Fibroblast of skin of right biceps (primary cell): Measurements from ENCODE around the gene ARFGEF3.
"Not testable (repeated sequence)": the region's sequence is repeated elsewhere in the genome, so short reads cannot be mapped to it uniquely, and the experiment has no call there.

Experiments used
- DNase-seq: peaks from one replicate; pipeline ENCODE4 v3.0.0-alpha.2; 2013

ARFGEF3 gene

DNA sequence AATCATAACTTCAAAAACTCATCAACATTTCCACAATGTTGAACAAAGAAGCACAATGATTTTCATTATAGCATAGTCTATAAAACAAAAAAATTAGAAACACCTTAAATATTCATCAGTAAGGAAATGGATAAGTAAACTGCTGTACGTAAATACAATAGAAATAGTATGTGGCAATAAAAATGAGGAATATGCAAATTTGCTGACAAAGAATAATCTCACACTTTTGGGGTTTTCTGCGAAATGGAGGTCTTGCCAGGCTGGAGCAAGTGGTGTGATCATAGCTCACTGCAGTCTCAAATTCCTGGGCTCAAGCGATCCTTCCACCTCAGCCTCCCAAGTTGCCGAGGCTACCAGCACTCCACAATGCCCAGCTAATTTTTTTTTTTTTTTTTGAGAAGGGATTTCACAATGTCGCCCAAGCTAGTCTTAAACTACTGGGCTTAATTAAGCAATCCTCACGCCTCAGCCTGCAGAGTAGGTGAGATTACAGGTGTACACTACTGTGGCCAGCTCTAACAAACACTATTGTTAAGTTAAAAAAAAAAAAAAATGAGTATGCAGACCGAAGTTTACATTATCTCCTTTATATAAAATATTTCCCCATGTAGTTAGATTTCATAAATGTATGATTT lies 157.1 kb downstream of the ARFGEF3 start:
- no peak for DNase-seq

DNA sequence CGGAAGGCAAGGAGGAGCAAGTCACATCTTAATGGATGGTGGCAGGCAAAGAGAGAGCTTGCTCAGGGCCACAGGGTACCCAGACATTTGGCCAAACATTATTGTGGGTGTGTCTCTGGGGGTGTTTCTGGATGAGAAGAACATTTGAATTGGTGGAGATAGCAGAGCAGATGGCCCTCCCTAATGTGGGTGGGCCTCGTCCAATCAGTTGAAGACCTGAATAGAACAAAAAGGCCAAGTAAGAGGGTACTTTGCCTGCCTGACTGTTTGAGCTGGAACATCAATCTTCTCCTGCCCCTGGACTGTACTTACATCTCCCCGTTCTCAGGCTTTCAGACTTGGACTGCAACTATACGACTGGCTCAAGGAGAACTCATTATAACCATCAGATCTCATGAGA lies 160.2 kb downstream of the ARFGEF3 start:
- no peak for DNase-seq

DNA sequence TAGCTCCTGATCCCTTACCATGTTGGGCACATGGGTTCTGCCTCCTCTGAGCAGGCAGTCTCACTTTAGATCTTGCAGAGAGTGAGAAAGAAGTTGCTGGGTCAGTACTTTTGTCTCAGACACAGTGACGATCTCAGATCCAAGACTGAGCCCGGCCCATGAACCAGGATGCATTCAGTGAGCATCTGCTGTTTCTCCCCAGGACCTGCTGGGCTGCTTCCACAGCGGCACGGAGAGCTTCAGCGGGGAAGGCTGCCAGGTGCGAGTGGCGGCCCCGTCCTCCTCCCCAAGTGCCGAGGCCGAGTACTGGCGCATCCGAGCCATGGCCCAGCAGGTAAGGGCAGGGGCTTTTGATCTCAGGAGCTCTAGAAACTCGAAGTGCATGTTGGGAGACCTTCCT lies 162.1 kb downstream of the ARFGEF3 start:
- no peak for DNase-seq

DNA sequence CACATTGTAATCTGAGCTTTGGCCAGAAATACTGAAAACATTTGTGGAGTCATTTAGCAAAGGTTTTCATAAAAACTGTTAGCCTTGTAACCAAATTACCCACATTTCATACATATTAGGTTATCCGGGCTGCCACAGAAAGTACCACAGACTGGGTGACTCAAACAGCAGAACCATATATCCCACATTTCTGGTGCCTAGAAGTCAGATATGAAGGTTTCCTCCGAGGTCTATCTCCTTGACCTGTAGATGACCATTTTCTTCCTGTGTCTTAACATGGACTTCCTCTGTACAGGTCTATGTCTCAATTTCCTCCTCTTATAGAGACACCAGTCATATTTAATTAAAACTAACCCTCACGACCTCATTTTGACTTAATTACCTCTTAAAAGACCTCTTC lies 166.5 kb downstream of the ARFGEF3 start:
- no peak for DNase-seq

DNA sequence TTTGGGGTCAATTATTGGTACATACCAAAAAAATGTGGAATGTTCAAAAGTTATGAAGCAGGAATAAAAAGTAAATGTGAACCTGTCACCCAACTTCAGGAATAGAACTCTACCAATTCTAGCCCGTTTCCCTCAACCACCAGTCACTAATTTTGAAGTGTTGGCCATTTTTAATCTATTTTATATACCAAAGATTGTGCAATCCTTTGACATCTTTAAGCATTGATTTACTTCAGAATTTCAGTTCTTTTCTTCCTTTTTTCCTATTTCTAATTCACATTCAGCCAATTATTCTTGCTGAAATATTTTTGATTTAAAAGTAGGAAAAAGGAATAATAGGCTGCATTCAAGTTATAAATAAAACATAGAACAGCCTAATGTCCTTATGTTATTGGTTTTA lies 169.0 kb downstream of the ARFGEF3 start:
- no peak for DNase-seq

DNA sequence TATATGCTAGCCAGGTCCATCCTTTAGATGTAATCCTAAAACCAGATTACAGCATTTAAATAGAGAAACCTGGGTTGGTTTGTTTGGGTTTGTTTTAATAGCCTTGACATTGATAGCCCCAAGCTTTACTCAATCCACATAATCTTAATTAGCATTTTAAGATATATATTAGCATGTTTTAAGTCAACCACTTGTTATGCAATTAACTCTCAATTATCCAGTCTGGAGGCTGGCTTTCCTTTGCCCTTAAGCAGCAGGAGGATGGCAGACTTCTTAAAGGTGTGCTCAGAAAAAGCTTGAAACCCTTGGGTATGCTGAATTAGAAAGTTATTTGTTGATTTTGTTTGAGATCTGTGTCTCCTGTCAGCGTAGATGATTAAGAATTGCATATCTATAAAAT lies 169.7 kb downstream of the ARFGEF3 start:
- no peak for DNase-seq

DNA sequence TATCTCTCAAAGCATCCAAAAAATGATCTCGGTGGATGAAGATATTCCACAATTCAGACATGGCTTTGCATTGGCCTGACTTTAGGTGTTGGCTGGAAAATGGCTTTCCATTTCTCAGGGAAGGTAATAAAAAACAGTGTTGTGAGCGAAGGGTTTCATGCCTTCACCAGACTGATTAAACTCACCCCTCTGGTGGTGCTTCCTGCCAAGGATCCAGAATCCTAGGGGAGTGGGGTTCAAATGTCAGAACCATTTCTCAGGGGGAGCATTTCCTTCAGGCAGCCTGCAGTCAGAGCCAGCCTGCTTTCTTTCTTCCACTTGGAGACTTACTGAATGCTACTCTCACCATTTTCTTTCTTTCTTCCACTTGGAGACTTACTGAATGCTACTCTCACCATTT lies 170.2 kb downstream of the ARFGEF3 start:
- DNase-seq, result no peak

DNA sequence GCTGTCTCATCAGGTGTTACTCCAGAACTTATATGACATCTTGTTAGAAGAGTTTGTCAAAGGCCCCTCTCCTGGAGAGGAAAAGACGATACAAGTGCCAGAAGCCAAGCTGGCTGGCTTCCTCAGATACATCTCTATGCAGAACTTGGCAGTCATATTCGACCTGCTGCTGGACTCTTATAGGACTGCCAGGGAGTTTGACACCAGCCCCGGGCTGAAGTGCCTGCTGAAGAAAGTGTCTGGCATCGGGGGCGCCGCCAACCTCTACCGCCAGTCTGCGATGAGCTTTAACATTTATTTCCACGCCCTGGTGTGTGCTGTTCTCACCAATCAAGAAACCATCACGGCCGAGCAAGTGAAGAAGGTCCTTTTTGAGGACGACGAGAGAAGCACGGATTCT lies 172.3 kb downstream of the ARFGEF3 start:
- no peak for DNase-seq

DNA sequence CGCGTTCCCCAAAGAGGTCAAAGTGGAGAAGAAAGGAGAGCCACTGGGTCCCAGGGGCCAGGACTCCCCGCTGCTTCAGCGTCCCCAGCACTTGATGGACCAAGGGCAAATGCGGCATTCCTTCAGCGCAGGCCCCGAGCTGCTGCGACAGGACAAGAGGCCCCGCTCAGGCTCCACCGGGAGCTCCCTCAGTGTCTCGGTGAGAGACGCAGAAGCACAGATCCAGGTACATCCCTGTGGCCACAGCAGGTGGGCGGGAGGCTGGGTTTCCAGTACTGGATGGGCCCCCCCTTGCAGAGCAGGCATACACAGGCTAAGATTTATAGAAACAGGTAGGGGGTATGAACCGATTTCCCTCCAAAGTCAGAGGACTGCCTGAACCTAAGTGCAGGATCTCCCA lies 173.2 kb downstream of the ARFGEF3 start:
- DNase-seq, result no peak

DNA sequence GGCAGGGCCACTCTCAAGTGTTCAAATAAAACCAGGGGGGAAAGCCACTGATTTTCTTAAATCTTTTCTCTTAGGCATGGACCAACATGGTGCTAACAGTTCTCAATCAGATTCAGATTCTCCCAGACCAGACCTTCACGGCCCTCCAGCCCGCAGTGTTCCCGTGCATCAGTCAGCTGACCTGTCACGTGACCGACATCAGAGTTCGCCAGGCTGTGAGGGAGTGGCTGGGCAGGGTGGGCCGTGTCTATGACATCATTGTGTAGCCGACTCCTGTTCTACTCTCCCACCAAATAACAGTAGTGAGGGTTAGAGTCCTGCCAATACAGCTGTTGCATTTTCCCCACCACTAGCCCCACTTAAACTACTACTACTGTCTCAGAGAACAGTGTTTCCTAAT lies 174.5 kb downstream of the ARFGEF3 start:
- DNase-seq, result no peak

DNA sequence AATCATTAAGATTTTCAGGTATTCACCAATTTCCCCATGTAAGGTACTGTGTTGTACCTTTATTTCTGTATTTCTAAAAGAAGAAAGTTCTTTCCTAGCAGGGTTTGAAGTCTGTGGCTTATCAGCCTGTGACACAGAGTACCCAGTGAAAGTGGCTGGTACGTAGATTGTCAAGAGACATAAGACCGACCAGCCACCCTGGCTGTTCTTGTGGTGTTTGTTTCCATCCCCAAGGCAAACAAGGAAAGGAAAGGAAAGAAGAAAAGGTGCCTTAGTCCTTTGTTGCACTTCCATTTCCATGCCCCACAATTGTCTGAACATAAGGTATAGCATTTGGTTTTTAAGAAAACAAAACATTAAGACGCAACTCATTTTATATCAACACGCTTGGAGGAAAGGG lies 175.3 kb downstream of the ARFGEF3 start:
- no peak for DNase-seq

DNA sequence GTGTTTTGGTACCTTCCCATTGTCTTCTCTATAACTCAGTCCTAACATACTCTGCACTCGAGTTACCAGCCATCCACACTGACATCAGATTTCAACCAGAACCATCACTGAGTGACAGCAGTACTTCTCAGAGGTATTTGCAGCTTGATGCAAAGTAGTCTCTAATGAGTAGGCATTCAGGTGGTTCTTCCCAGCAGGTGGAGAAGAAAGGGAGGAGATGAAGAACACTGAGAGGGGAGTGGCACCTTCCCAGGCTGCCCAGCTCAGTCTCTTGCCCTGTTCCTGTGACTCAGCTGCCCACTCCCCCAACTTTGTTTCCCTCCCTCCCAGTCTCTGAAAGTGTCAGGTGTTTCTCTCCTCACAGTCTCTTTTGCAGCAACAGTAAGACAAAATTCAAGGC lies 177.3 kb downstream of the ARFGEF3 start:
- DNase-seq, result no peak

DNA sequence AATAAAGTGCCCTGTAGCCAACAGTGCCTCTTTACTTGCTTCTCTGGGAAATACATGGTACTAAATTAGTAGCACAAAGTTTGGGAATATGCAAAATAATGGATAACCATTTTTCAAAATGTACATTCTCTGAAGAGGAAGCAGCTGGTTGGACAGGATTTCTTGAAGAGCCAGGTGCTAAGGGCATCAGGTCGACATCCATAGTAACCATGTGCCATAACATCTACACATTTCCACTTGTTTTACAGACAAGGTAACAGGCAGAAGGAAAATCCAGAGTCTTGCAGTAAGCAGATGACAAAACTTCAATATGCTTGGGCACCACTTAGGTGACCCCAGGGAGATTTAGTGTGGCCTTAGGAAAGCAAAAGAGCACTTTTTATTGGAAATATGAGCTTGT lies 179.4 kb downstream of the ARFGEF3 start:
- no peak for DNase-seq

DNA sequence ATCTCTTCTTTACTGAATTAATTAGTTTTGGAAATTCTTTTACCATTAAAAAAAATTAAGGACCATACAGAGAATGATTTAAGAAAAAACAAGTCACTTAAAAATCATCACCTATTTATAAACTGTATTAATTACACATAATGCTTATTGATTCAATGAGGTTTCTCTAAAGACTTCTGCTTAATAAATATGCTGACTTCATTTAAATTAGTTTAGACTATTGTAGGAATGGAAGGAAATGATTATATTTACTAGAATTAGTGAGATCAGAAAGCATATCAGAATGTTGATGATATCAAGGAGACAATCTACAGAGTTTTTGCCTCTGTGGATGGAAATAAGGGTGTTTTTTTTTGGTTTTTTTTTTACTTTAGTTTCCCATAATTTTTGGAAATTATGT lies 181.4 kb downstream of the ARFGEF3 start:
- no peak for DNase-seq

DNA sequence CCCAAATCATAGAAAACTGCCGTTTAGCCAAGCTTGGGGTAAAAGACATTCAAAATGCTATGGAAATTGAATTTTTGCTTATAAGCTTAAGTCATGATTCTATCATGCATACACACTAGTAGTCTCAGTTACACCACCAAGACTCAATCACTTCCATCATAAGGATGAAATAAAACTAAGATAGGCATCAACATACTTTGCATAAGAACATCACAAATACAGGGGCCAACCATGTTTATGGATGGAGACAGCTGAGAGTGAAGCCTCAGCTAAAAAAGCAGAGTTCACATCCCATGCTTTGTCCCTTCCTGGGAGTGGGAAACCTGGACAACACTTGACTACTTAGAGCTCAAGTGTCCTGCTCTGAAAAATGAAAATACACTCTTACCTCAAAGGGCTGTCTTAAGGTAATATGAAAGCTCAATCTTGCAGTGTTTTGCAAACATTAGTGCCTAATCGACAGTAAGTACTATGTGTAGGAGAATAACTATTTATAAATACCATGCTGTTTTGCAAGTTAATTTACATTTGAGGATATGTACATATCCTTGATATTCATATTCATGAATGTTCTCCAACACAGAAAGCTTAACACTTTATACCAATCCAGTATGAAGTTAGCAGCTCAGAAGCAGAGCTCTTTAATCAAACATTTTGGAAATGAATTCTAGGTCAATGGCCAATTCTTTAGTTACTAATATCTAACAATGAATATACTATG lies 184.0 kb downstream of the ARFGEF3 start:
- DNase-seq, result no peak

DNA sequence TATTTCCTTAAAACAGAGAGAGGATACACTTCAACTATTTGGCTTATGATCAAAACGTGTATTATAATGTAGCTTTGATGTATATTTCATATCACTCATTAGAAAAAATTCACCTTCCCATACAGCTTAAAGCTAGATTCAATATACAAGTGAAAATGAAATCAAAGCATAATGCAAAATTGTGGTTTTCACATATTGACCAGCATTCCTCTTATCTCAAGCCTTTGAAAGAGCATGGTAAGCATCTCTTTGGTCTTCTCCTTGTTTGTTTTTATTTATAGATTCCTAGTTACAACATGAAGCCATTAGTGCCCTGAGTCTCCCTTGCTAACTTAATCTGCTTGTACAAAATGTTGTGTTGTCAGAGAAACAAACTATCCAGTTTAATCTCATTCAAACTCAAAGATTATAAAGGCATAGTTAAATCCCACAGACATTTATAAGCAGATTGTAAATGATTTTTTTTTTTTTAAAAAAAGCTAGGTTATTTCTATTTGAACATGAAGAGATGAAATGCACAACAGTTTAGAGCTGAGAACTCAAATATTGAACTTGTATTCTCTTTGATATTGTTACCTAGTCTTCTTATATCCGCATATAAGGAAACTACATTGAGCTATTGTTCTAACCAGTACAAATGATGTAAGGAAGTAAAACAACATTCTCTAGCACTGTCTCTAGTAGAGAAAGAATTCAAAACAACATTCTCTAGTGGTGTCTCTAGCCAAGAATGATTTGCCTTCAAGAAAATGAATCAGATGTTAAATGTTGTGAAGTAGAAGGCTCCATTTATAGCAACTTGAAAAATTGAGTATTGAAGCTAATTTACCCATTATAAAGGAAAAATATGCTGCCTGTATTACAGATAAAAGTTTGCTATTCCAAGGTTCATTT lies 184.8 kb downstream of the ARFGEF3 start:
- DNase-seq, result peak; percentile 35

DNA sequence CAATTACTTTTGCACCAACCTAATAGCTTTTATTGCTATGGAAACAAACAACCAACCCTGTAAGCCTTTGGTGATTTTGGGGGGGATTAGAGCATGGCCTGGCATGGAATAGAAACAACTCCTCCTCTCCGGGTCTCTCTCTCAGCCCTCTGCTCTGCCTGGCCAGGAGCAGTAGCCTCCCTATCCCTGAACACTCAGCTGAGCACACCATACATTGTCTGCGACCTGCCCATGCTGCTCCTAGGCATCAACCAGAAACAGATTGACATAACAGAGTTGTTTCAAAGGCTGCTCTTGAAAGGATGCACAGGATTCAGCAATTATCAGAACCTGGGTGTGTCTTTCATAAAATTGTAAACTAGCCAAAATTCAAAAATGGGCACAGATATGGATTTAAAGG lies 186.1 kb downstream of the ARFGEF3 start:
- DNase-seq, result no peak

DNA sequence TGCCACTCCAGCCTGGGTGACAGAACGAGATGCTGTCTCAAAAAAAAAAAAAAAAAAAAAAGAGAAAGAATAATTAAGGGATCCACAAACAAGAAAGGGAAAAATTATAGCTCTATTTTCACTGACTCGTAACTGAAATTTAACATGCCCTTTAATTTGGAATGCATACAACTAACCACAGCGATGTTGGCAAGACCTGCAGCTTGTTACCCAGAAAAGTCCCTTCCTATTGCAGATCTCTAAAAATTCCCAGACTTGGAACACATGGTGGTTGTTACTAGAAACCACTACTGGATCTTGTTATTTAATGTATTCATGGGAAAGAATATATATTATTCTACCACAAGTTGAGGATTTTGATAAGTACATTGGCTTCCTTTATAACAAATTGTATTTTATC lies 188.2 kb downstream of the ARFGEF3 start:
- peak; percentile 20 for DNase-seq

DNA sequence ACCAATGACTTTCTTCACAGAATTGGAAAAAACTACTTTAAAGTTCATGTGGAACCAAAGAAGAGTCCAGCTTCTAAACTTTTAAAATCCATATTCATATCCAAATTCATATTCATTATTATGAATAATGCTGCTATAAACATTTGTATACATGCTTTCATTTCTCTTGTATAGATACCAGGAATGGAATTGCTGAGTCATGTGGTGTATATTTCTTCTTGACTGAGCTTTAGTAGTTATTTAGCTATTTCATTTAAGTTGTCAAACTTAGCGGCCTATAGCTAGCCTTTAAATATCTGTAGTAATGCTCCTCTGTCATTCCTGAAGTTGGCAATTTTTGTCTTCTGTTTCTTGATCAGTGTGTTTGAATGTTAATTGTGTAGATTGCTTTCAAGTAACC lies 196.2 kb downstream of the ARFGEF3 start:
- no peak for DNase-seq

DNA sequence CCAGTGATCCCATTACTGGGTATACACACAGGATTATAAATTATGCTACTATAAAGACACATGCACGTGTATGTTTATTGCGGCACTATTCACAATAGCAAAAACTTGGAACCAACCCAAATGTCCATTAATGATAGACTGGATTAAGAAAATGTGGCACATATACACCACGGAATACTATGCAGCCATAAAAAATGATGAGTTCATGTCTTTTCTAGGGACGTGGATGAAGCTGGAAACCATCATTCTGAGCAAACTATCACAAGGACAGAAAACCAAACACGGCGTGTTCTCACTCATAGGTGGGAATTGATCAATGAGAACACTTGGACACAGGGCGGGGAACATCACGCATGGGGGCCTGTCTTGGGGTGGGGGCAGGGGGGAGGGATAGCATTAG lies 206.9 kb downstream of the ARFGEF3 start:
- not testable (repeated sequence) for DNase-seq

DNA sequence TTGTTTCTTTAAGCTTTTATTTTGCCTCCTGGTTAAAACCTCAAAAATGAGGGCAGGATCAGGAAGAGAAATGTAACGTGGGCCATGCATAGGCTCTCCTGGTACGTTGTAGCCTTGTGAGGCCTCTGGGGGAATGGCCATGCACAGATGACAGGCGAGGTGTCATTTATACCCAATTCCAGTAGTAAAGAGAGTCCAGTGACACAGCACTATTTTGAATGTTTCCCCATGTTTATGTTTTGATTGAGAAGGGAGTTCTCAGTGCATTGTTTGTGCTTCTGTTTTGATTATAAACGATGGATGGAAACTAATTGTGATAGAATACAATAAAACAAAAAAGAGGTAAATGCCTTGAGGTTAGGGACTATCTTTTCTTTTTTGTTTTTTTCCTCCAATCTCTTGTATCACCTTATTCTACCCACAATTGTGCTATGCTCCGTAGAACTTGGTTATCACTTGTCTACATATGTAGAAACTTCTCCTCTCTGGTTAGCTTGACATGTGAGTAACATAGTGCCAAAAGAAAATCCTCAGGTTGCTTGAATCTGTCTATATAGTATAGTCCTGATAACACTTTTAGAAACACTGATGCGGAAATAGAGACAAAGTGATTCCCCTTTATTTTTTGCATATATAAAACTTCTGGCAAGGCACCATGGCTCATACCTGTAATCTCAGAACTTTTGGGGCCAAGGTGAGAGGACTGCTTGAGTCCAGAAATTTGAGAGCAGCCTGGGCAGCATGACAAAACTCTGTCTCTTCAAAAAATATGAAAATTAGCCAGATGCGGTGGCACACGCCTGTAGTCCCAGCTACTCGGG lies 209.1 kb downstream of the ARFGEF3 start:
- DNase-seq, result no peak

DNA sequence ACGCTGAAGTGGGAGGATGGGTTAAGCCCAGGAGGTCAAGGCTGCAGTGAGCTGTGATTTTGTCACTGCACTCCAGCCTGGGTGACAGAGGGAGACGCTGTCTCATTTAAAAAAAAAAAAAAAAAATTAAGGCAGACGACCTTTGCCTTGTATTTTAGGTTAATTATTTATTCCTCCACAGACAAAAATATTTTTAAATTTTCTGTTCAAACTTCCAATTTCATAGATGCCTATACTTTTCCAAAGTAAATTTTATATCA lies 209.6 kb downstream of the ARFGEF3 start:
- no peak for DNase-seq

DNA sequence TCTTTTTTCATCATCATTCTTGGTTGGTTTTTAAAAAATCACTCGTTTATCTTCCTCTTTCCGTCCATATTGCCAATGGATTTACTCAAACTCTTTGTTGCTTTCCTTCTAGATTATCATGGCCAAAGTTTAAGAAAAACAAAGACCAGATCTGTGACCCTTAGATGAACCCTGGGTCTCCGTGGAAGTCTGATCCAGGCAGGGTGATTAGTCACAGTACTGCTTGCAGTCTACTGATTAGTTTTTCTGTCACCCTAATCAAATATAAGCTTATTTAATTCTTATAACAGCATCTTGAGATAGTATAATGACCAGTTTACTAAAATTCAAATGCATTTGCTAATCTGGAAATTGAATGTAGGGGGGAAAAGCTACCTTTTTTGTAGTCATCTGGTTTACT lies 210.0 kb downstream of the ARFGEF3 start:
- DNase-seq, result peak; percentile 11
